22Rv1 (cell line): ENCODE results near the gene MCMBP.

Experiments used
- CTCF ChIP-seq: fragments of 450-650 bp; IDR thresholded peaks from 2 replicates; pipeline ENCODE4 v1.5.1; 2017; ENCODE audit warnings: mild to moderate bottlenecking
- ZFX ChIP-seq: fragments of 450-650 bp; IDR thresholded peaks from 2 replicates; pipeline ENCODE4 v1.6.1; 2017; ENCODE audit warnings: antibody characterized with exemption, borderline replicate concordance

GRCh38 chr10:119815671-119816070 is 57.0 kb downstream of the MCMBP start:
- TF ChIP-seq CTCF: no peak
- no peak for TF ChIP-seq ZFX
